GM12878 (cell line): Measurements from ENCODE around the gene PGAP3. TPM values are rescaled to one million over a fixed set of nuclear protein-coding genes. Genes with fewer than 3 reads are reported as not detected.

Experiments used
- ASH2L ChIP-seq: fragments of 300-600, 200-600 bp; sonication (generic); IDR thresholded peaks from 2 replicates; pipeline ENCODE4 v1.6.1; 2017; ENCODE audit warnings: low read depth, mild to moderate bottlenecking, borderline replicate concordance
- BCL11A ChIP-seq: IDR thresholded peaks from 2 replicates; pipeline ENCODE4 v1.6.1; 2011; ENCODE audit warnings: low read depth, low read length
- BRCA1 ChIP-seq: IDR thresholded peaks from 2 replicates; pipeline ENCODE4 v1.6.1; 2011; ENCODE audit warnings: low read depth, low read length, improper control_type of control experiment
- CEBPZ ChIP-seq: fragments of 150-350 bp; IDR thresholded peaks from 2 replicates; pipeline ENCODE4 v1.6.1; 2016; ENCODE audit warnings: low read depth, low read length
- CHD2 ChIP-seq: IDR thresholded peaks from 2 replicates; pipeline ENCODE4 v1.6.1; 2011; ENCODE audit warnings: low read depth, low read length, improper control_type of control experiment, borderline replicate concordance
- CUX1 ChIP-seq: IDR thresholded peaks from 2 replicates; pipeline ENCODE4 v1.6.1; 2012; ENCODE audit warnings: improper control_type of control experiment, low read depth, low read length; ENCODE audit not compliant: insufficient replicate concordance
- EED ChIP-seq: sonication (generic); IDR thresholded peaks from 2 replicates; pipeline ENCODE4 v1.6.1; 2016; ENCODE audit warnings: antibody characterized with exemption, low read depth
- FOXM1 ChIP-seq: IDR thresholded peaks from 2 replicates; pipeline ENCODE4 v1.6.1; 2012; ENCODE audit warnings: low read depth, mild to moderate bottlenecking, inconsistent platforms, low read length, moderate library complexity
- HDGF ChIP-seq: fragments of 450-650 bp; IDR thresholded peaks from 2 replicates; pipeline ENCODE4 v1.6.1; 2016; ENCODE audit warnings: antibody characterized with exemption
- KLF5 ChIP-seq: fragments of 450-650 bp; IDR thresholded peaks from 2 replicates; pipeline ENCODE4 v1.6.1; 2014; ENCODE audit warnings: mild to moderate bottlenecking; ENCODE audit not compliant: partially characterized antibody
- MYC ChIP-seq: IDR thresholded peaks from 2 replicates; pipeline ENCODE4 v1.6.1; 2011; ENCODE audit warnings: mild to moderate bottlenecking, low read length, moderate library complexity, inconsistent platforms; ENCODE audit not compliant: insufficient read depth, insufficient replicate concordance, insufficient read length, severe bottlenecking
- NBN ChIP-seq: fragments of 450-650 bp; IDR thresholded peaks from 2 replicates; pipeline ENCODE4 v1.6.1; 2016
- NFYA ChIP-seq: IDR thresholded peaks from 2 replicates; pipeline ENCODE4 v1.6.1; 2011; ENCODE audit warnings: low read depth, mild to moderate bottlenecking, low read length, improper control_type of control experiment, borderline replicate concordance
- RELA ChIP-seq: fragments of 450-650 bp; IDR thresholded peaks from 2 replicates; pipeline ENCODE4 v1.8.0; 2014; ENCODE audit warnings: borderline replicate concordance; ENCODE audit not compliant: partially characterized antibody
- SIN3A ChIP-seq: IDR thresholded peaks from 2 replicates; pipeline ENCODE4 v1.6.1; 2012; ENCODE audit warnings: low read depth, low read length, improper control_type of control experiment
- SUPT20H ChIP-seq: IDR thresholded peaks from 2 replicates; pipeline ENCODE4 v1.6.1; 2011; ENCODE audit warnings: low read depth, mild to moderate bottlenecking, low read length, moderate library complexity, borderline replicate concordance; ENCODE audit not compliant: control insufficient read depth
- SUZ12 ChIP-seq: fragments of 200-600 bp; sonication (generic); IDR thresholded peaks from one replicate; pipeline ENCODE4 v1.6.1; 2018; ENCODE audit warnings: antibody characterized with exemption, mild to moderate bottlenecking; ENCODE audit not compliant: unreplicated experiment
- TCF12 ChIP-seq: IDR thresholded peaks from 2 replicates; pipeline ENCODE4 v1.6.1; 2011; ENCODE audit warnings: low read depth, mild to moderate bottlenecking, low read length
- ZNF207 ChIP-seq: fragments of 450-650 bp; IDR thresholded peaks from 2 replicates; pipeline ENCODE4 v1.6.1; 2014; ENCODE audit warnings: antibody characterized with exemption, mild to moderate bottlenecking, borderline replicate concordance
- ZSCAN29 ChIP-seq: fragments of 450-650 bp; IDR thresholded peaks from 2 replicates; pipeline ENCODE4 v1.6.1; 2017; ENCODE audit warnings: mild to moderate bottlenecking, moderate library complexity
- polyA plus RNA-seq, 11 experiments: library from polyadenylated mRNA; depleted of rRNA in 4 of 11; unstranded in 6 of 11; stranded (reverse) in 5 of 11; fragments of >200 nt; fragmentation: Nextera tagmentation in 4 of 11; fragmentation: Illumina TruSeq in 1 of 11; extraction: Ambion mirVana in 4 of 11; extraction: Trizol in 1 of 11; gene quantifications; 1 replicate in 1 of 11; 2 replicates in 10 of 11; pipeline versions ENCODE4 v1.2.1 to v1.2.3, GENCODE V29; 2011 to 2016; ENCODE audit warnings: inconsistent platforms in 2 of 11, missing spikeins in 2 of 11, low read depth in 1 of 11
- total RNA-seq, 4 experiments: library from RNA; depleted of rRNA in 3 of 4; stranded (reverse); fragments of >200 nt in 3 of 4; fragmentation: Illumina TruSeq in 1 of 4; extraction: Trizol in 1 of 4; gene quantifications; 2 replicates each; pipeline versions ENCODE4 v1.2.1 to v1.2.3, GENCODE V29; 2013 to 2021
- TF ChIP-seq, protein P1 (sequence below): IDR thresholded peaks from 2 replicates; pipeline ENCODE4 v1.6.1; 2011; ENCODE audit warnings: mild to moderate bottlenecking, low read depth, low read length, moderate library complexity; ENCODE audit not compliant: insufficient replicate concordance

The PGAP3 gene
- total and polyA plus RNA-seq, 10 of the 15 experiments (the other 5 are each of a cell fraction or from before 2014, with no cell fraction given), result 0.21 to 10.0 (median 5.3) TPM

- TF ChIP-seq CUX1 (no peak), ZSCAN29 (0 out of 2 replicates have a peak, but pooled peaks have one; percentile 34), FOXM1 (no peak), MYC (no peak), BRCA1 (no peak), RELA (no peak), BCL11A (no peak), NBN (no peak; the same call in 1 of the 2 replicates), SUZ12 (no peak), ZNF207 (peak; percentile 31; the same call in 1 of the 2 replicates), NFYA (no peak), HDGF (no peak), SUPT20H (no peak), CHD2 (no peak; the same call in 1 of the 2 replicates), EED (no peak), ASH2L (no peak), CEBPZ (no peak), TCF12 (no peak), KLF5 (no peak), SIN3A (peak; percentile 56; the same call in 1 of the 2 replicates)
- TF ChIP-seq, protein P1, sequence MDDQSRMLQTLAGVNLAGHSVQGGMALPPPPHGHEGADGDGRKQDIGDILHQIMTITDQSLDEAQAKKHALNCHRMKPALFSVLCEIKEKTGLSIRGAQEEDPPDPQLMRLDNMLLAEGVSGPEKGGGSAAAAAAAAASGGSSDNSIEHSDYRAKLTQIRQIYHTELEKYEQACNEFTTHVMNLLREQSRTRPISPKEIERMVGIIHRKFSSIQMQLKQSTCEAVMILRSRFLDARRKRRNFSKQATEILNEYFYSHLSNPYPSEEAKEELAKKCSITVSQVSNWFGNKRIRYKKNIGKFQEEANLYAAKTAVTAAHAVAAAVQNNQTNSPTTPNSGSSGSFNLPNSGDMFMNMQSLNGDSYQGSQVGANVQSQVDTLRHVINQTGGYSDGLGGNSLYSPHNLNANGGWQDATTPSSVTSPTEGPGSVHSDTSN, result no peak
Measured at GRCh38 chr17:39730095-39730921, 42.5 kb upstream of the PGAP3 start, which contains the start of gene MIEN1 (continued).
